ENCODE measurements around the gene HHAT.

The HHAT gene

GRCh38 chr1:210687582-210688279 is 359.0 kb downstream of the HHAT start:
- no peak overlapping the region for H3K4me3 ChIP-seq (ENCODE audit: low read length)
- no peak for DNase-seq (ENCODE audit: low read depth)
- TF ChIP-seq CTCF (conservative IDR thresholded peaks at IDR 0.05; ENCODE audit: low read depth, low read length) = no peak

GRCh38 chr1:210688512-210689234 is 360.0 kb downstream of the HHAT start:
- DNase-seq (ENCODE audit: low read depth) = no peak
- H3K4me3 ChIP-seq (ENCODE audit: low read length) = no peak overlapping the region
- TF ChIP-seq CTCF (conservative IDR thresholded peaks at IDR 0.05; ENCODE audit: low read depth, low read length) = no peak

GRCh38 chr1:210689826-210690225 is 361.1 kb downstream of the HHAT start:
- TF ChIP-seq CTCF (conservative IDR thresholded peaks at IDR 0.05; ENCODE audit: low read depth, low read length) = no peak
- no peak overlapping the region for H3K4me3 ChIP-seq (ENCODE audit: low read length)
- no peak for DNase-seq (ENCODE audit: low read depth)

GRCh38 chr1:210690236-210690635 is 361.5 kb downstream of the HHAT start:
- no peak for TF ChIP-seq CTCF (conservative IDR thresholded peaks at IDR 0.05; ENCODE audit: low read depth, low read length)
- no peak overlapping the region for H3K4me3 ChIP-seq (ENCODE audit: low read length)
- DNase-seq (ENCODE audit: low read depth) = no peak

- H3K4me3 ChIP-seq (ENCODE audit: low read length) = no peak overlapping the region
- no peak for DNase-seq (ENCODE audit: low read depth)
- TF ChIP-seq CTCF (conservative IDR thresholded peaks at IDR 0.05; ENCODE audit: low read depth, low read length) = no peak
Measured at GRCh38 chr1:210691039-210691610, 362.4 kb downstream of the HHAT start.

- H3K4me3 ChIP-seq (ENCODE audit: low read length) = no peak overlapping the region
- no peak for DNase-seq (ENCODE audit: low read depth)
- no peak for TF ChIP-seq CTCF (conservative IDR thresholded peaks at IDR 0.05; ENCODE audit: low read depth, low read length)
Measured at GRCh38 chr1:210692796-210693195, 364.1 kb downstream of the HHAT start.

Measured in retinal pigment epithelial cell (primary cell).